ENCODE results near the gene TMEM14A.

Gene TMEM14A

GRCh38 chr6:52661551-52661950 is 9.4 kb upstream of the TMEM14A start:
- DNase-seq = no peak

- no peak for DNase-seq
These were observed 8.9 kb upstream of the TMEM14A start for GRCh38 chr6:52662031-52662430.

- DNase-seq = peak; percentile 56
These were observed 7.6 kb upstream of the TMEM14A start for GRCh38 chr6:52663120-52663935.

GRCh38 chr6:52663936-52664185 is 7.1 kb upstream of the TMEM14A start:
- DNase-seq = no peak

GRCh38 chr6:52664186-52664990 is 6.5 kb upstream of the TMEM14A start:
- peak; percentile 73 for DNase-seq

- DNase-seq = no peak
These were observed 5.8 kb upstream of the TMEM14A start for GRCh38 chr6:52664991-52665686.

GRCh38 chr6:52666071-52666470 is 4.8 kb upstream of the TMEM14A start:
- DNase-seq = no peak

GRCh38 chr6:52666523-52666922 is 4.4 kb upstream of the TMEM14A start:
- DNase-seq = no peak

- DNase-seq = peak; percentile 52
These were observed 3.3 kb upstream of the TMEM14A start for GRCh38 chr6:52667572-52667971.

- DNase-seq = no peak
These were observed 763 bp downstream of the TMEM14A start for GRCh38 chr6:52671676-52672075.

- DNase-seq = no peak
These were observed 1.6 kb downstream of the TMEM14A start for GRCh38 chr6:52672412-52673025.

GRCh38 chr6:52674666-52675065 is 3.8 kb downstream of the TMEM14A start:
- no peak for DNase-seq

GRCh38 chr6:52675372-52675771 is 4.5 kb downstream of the TMEM14A start:
- DNase-seq = no peak

GRCh38 chr6:52676631-52677030 is 5.7 kb downstream of the TMEM14A start:
- peak; percentile 28 for DNase-seq

GRCh38 chr6:52681416-52681815 is 10.5 kb downstream of the TMEM14A start:
- DNase-seq = no peak

GRCh38 chr6:52686878-52687699 is 16.2 kb downstream of the TMEM14A start:
- DNase-seq = no peak

- no peak for DNase-seq
These were observed 18.9 kb downstream of the TMEM14A start for GRCh38 chr6:52689857-52690256.

- no peak for DNase-seq
These were observed 20.8 kb downstream of the TMEM14A start for GRCh38 chr6:52691718-52692117.

GRCh38 chr6:52693773-52694172 is 22.9 kb downstream of the TMEM14A start:
- no peak for DNase-seq

GRCh38 chr6:52694404-52694803 is 23.5 kb downstream of the TMEM14A start:
- no peak for DNase-seq

GRCh38 chr6:52696418-52696817 is 25.5 kb downstream of the TMEM14A start:
- no peak for DNase-seq

- no peak for DNase-seq
These were observed 27.0 kb downstream of the TMEM14A start for GRCh38 chr6:52697903-52698302.

Data from MV-4-11 (cell line).